ENCODE results near the gene QKI.

The QKI gene

GRCh38 chr6:163613668-163614067 is 199.2 kb downstream of the QKI start:
- no peak for DNase-seq (ENCODE audit: low read depth, low spot score)

DNA sequence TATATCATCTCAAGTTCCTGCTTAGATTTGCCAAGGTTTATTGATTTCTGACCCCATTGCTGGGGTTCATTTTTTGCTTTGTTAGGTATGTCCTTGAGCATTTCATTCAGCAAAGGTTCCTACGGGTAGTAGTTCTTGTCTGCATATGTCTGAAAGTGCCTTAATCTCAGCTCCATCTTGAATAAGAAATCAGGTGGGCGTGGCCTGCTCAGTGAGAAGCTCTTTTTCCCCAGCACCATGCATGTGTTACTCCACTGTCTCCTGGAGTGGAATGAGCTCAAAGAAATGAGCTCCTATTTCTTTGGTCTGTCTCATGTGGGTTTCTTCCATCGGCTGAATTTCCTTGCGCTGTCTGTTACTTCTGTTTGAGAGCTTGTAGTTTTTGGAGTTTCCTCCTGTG is 201.9 kb downstream of the QKI start:
- no peak for DNase-seq (ENCODE audit: low read depth, low spot score)

GRCh38 chr6:163617549-163617948 is 203.0 kb downstream of the QKI start:
- DNase-seq (ENCODE audit: low read depth, low spot score): no peak

DNA sequence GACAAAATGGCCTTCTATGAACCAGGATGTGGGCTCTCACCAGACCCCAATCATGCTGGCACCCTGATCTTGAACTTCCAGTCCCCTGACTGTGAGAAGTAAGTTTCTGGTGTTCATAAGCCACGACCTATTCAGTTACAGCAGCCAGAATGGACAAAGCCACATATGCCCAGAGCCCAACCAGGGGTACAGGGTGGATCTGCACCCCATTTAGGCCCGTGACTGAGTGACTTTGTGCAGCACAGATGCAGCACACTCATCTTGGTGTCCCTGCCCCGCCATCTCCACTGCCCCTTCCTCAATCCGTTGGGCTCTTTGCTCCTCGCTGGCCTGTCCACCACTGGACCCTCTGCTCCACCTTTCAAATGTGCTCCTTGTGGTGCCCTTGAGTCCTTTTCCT is 205.6 kb downstream of the QKI start:
- DNase-seq (ENCODE audit: low read depth, low spot score): no peak

- no peak for DNase-seq (ENCODE audit: low read depth, low spot score)
Observed at GRCh38 chr6:163620670-163621330, 206.3 kb downstream of the QKI start.

DNA sequence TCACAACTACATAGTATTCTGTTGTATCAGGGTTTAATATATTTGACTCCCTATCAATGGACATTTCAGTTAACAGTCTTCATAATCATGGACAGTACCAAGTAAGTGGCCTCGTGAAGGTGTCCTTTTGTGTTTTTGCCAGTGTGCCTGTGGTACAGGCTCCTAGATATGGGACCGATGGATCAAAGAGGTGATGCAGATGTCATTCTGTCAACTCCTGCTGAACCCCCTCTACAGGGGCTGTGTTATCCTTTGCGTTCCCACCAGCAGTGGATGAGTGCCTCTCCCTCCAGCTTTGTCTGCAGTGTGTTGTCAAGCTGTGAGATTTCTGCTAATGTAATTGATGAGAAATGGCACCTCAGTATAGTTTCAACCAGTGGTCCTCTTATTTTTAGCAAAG is 210.7 kb downstream of the QKI start:
- DNase-seq (ENCODE audit: low read depth, low spot score): no peak

GRCh38 chr6:163626073-163626867 is 211.8 kb downstream of the QKI start:
- DNase-seq (ENCODE audit: low read depth, low spot score): no peak

DNA sequence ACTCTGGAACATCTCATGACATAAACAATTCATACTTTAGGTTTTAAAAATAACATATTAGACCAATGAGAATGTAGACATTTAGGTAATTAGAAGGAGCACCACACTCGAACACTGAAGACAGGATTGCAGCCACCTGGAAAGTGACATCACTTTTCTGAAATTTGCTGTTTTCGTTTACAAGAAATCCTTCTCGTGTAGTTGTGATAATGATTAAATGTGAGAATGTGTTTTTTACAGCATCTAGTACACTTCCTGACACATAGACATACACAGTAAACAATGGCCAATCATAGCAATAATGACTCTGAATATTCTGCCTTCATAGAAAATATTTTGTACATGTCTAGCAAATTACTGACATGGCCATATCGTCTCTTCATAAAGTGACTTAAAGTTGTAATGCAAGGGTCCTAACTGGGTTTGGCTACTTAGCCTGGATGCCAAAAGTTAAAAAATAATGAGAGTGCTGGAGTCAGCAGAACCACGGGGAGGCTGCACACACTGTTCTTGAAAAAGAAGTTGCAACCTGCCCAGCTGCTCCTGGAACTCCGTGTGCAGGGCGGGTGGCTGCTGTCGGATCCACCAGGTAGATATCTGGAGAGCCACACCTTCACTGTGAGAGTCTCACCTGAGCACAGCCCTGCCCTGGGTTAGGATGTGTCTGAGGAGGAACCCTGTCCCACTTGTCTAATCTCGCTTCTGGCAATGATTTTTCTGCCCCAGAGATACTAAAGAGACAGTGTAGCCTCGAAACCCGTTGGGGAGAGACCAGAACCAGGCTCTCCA is 212.9 kb downstream of the QKI start:
- DNase-seq (ENCODE audit: low read depth, low spot score): no peak

All from smooth muscle cell of the brain vasculature (primary cell).